ENCODE data around the gene GINS1.

GRCh38 chr20:25421102-25421501, 13.6 kb downstream of the GINS1 start:
- no peak for TF ChIP-seq CTCF (IDR thresholded peaks at IDR 0.05)
- TF ChIP-seq POLR2A (IDR thresholded peaks at IDR 0.05) = no peak
- no peak for TF ChIP-seq POLR2AphosphoS5 (IDR thresholded peaks at IDR 0.05)
